ENCODE results near the gene DAZAP1.

Gene DAZAP1

DNA sequence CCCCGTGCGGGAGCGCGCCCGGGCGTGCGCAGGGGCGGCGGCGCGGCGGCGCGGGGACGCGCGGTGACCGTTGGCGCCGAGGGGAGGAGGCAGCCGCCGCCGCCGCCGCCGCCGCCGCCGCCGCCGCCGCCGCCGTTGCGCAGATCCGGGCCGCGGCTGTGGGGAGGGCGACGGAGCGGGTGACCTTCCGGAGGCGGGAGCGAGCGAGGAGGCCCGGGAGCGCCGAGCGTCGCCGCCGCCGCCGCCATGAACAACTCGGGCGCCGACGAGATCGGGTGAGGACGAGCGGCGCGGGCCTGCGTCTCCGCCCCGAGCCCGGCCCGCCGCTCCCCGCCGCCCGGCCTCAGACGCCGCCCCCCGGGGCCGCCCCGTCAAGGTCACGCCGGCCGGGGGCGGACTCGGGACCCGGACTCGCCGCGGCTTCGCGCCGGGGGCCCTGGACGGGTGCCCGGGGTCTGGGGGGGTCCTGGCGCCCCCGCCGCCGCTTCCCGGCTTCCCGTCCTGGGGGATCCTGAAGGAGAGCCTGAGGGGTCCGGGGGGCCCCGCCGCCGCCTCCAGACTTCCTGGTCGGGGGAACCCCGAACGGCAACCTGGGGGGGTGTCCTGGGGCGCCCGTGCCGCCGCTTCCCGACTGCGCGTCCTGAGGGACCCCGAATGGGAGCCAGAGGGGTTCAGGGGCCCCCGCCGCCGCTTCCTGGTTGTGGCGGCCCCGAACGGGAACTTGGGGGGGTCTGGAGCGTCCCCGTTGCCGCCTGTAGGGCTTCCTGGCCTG, at the start of gene DAZAP1:
TSS of gene DAZAP1 (plus strand) at position 59 of the 772 bp plus-strand sequence. CDS start at position 247, 188 bp downstream.
- no peak for DNase-seq

GRCh38 chr19:1360126-1360817, 47.1 kb upstream of the DAZAP1 start:
- DNase-seq, result no peak

GRCh38 chr19:1360818-1361461, 46.4 kb upstream of the DAZAP1 start:
- DNase-seq, result no peak

DNA sequence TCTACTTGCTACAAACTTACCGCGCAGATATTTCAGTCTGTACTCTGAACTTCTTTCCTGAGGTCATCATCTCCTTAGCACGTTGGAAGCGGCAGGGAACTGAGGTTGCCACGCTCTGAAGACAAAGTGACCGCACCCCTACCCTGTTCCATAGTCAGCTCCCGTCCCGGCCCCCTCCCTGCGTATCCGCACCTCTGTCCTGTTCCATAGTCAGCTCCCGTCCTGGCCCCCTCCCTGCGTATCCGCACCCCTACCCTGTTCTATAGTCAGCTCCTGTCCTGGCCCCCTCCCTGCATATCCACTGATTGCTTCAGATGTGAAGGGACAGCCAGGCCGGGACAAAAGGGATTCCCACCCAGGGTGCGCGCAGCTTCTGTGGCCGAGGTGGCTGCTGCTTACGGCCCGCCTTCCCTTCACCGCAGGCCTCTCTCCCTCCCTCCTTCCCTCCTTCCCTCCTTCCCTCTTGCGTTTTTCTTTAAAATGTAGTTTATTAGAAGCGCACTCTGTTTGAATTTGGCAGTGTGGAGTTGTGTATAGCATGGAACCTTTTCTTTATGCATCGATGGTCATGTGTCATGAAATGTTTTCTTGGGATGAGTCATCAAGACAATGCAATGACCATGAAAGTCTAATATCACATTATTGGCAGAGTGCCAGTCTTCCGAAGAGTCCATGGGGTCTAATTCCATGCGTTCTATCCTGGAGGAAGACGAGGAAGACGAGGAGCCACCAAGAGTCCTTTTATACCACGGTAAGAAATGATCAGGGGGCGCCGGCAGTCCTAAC, 45.6 kb upstream of the DAZAP1 start:
- no peak for DNase-seq

- no peak for DNase-seq
Observed at GRCh38 chr19:1362387-1363257, 44.8 kb upstream of the DAZAP1 start.

- DNase-seq, result no peak
Observed at GRCh38 chr19:1363599-1363998, 43.8 kb upstream of the DAZAP1 start.

- no peak for DNase-seq
Observed at GRCh38 chr19:1364070-1364704, 43.2 kb upstream of the DAZAP1 start.

DNA sequence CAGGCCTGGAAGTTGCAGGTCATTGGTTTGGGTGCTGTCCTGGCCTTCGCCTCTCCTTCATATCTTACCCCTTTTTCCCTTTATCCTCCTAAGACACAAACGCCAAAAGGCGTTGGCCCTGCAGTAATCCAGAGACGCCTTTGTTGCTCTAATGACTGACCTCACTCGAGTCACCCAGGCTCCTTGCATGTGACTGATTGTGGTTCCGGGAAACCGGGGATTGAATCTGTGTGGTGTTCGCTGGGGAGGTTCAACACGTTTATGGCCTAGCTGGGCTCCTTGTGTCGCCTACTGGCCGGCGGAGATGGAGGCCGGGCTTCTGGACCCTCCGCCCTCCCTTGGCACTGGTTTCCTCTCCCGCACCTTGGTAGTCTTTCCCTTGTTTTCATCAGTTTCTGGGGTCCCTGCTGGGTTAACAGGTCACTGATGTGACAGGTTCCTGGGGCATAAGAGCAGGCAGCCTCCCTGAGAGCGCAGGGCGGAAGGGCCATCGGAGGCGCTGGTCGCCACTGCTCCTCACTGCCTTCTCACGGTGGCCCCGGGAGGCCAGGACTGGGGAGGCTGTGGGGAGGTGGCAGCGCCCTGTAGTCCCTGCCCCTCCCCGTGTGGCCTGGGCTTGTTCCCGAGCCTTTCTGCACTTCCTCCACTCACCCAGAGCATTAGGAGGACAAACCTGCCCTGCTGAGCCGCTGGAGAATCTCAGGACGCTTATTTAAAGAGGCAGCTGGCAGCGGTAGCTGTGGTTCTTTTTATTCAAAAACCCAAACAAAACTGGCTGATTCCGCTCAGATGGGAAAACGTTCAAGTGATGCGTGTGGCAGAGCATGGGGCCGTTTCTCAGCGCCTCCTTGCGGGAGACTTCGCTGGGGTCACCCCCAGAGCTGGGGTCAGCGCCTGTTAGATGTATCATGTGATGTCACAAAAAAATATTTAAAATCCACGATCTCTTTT, 41.8 kb upstream of the DAZAP1 start:
- no peak for DNase-seq

DNA sequence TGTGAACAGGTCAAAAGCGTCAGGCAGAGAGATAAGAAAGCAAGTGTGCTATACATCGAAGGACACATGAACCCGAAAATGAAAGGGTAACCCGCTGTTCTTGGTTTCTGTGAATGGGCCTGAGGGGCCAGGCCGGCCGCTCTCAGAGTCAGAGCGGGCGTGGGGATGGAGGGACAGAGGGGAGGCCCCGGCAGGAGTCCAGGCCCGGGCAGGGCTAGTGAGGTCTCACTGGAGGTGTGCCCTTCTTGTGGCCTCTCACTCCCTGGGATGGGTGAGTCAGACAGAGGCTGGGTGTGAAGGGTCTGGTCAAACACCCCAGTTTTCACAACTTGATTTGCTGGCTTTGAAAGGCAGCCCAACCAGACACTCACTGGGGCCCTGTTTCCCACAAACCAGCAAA, 41.1 kb upstream of the DAZAP1 start:
- no peak for DNase-seq

DNA sequence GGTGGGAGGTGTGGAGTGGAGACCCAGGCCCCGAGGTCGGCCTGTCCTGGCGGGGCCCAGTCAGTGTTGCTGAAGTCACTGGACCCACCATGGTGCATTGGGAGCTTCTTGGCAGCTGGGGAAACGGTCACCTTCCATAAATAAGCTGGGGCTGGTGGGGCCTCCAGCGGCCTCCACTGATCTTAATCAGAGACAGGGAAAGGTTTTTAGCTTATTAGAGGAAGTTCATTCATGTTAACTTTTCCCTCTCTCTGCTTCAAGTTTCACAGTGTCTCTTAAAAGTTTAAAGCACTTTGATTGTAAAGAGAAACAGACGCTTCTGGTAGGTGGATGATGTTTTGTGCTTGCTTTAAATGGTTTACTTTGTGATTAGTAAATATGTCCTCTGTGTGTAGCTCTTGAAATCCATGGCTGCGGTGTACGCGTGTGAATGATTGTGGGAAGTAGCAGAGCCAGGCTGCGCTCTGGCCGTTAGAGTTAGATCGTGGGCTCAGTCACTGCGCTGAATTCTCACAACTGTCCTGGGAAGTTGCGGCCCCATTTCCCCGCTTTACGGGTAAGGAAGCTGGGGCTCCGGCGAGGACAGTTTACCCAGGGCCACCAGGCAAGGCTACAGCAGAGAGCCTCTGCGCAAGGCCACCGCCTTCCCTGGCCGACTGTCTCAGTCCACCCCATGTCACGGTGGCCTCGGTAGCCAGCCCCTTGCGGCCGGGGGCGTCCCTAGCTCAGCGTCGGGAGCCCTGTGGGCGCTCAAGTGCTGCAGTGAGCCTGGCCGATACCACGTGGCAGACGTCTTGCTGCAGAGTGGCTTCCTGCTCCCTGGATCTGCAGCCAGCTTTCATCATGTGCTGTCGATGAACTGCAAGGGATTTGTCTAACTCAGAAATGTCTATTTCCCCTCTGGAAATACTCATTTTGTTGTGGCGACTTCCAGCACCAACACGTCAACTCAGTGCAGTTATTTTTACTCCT, 40.2 kb upstream of the DAZAP1 start:
- DNase-seq, result no peak

DNA sequence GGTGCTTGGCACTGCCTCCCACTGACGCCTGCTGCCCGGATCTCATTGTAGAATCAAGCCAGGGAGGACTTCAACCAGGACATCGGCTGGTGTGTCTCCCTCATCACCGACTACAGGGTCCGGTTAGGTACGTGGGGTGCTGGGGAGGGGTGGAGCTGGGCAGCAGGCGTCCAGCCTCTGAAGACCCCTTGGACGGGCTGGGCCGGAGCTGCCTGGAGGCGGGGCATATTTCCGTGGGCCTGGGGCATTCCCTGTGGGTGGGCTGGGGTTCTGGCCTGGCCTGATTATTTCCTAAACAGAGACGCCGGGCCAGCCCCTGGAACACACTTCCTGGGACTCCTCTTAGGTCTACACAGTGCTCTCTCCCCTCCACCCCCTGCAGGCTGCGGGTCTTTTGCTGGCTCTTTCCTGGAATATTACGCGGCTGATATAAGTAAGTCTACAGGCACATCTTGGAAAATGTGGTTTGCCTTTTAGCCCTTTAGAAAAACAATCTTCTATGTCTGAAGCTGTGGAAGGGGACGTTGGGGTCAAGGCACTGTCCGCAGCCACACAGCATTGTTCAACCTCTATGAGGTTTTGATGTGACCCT, 38.1 kb upstream of the DAZAP1 start:
- DNase-seq, result no peak

GRCh38 chr19:1370579-1371361, 36.6 kb upstream of the DAZAP1 start:
- no peak for DNase-seq

- DNase-seq, result no peak
Observed at GRCh38 chr19:1373042-1373533, 34.3 kb upstream of the DAZAP1 start.

GRCh38 chr19:1373534-1374249, 33.7 kb upstream of the DAZAP1 start:
- no peak for DNase-seq

- no peak for DNase-seq
Observed at GRCh38 chr19:1374250-1374577, 33.2 kb upstream of the DAZAP1 start.

- DNase-seq, result no peak
Observed at GRCh38 chr19:1376415-1376805, 31.0 kb upstream of the DAZAP1 start.
